ENCODE results near the gene TAOK1. TPM values are rescaled to one million over a fixed set of nuclear protein-coding genes. Genes with fewer than 3 reads are reported as not detected.
"Not testable (repeated sequence)": the region's sequence is repeated elsewhere in the genome, so short reads cannot be mapped to it uniquely, and the experiment has no call there.

The TAOK1 gene
- total RNA-seq = 10 to 100 TPM; 71.2 to 72.0 TPM
- polyA plus RNA-seq = 1 to 10 TPM; 3.9 to 4.1 TPM

- peak within 1 kb of the TSS; percentile 94 to 99 (median 96) for H3K4me3 Mint-ChIP-seq
- no peaks in the 10 kb centered on the region for H3K27me3 Mint-ChIP-seq
- no peaks in the 10 kb centered on the region for H3K9me3 ChIP-seq (ENCODE audit: control insufficient read depth in 1 of 2, low read length in 2 of 2)
- peak within 1 kb of the TSS; percentile 93 for H3K27ac ChIP-seq (ENCODE audit: low read depth, low read length)
- H3K27ac Mint-ChIP-seq = peak within 1 kb of the TSS; percentile 94 to 98 (median 97)
- H3K9me3 Mint-ChIP-seq = peaks cover 0 to 2% (median 0%) of the 10 kb centered on the region in 8 donors
- peak within 1 kb of the TSS; percentile 89 to 98 for H3K4me3 ChIP-seq (ENCODE audit: low read length in 2 of 2)
- intact Hi-C loops (cut with micrococcal nuclease) = loop anchor here (1.0 to 2.0 kb wide), 4 partner anchors 20 to 541 kb away; partner anchors contain the start of genes NUFIP2, SSH2 and TP53I13
- H3K36me3 ChIP-seq (ENCODE audit: insufficient read depth, low read length) = no peaks in the 10 kb centered on the region
- ChIA-PET CTCF (ENCODE audit: partially characterized antibody) (interaction anchor here (0.6 to 1.4 kb wide), 2 partner anchors 20 to 202 kb away, joined by 3 to 6 read pairs; no protein-coding TSS in a partner anchor), POLR2A (ENCODE audit: partially characterized antibody) (interaction anchor here (0.8 to 2.6 kb wide), 7 partner anchors 9 to 439 kb away, joined by 3 to 18 read pairs (median 4); partner anchors contain the start of genes ABHD15, PHF12 and TP53I13)
- H3K4me1 Mint-ChIP-seq = peaks cover 31 to 50% (median 40%) of the 10 kb centered on the region in 4 donors
- H3K4me1 ChIP-seq (ENCODE audit: insufficient read depth, low read length) = peaks cover 45% of the 10 kb centered on the region
- peak; percentile 96 to 98 (median 97) for DNase-seq
- no peaks in the 10 kb centered on the region for H3K27me3 ChIP-seq (ENCODE audit: insufficient read depth, low read length)
- H3K36me3 Mint-ChIP-seq = peaks cover 3 to 16% of the 10 kb centered on the region in 2 donors
These were observed at the start of gene TAOK1 for GRCh38 chr17:29389982-29390850. TAOK1 (plus strand) TSS chr17:29390363; CDS start chr17:29451549, 61,186 bp downstream.

- no peak overlapping the region for H3K4me3 Mint-ChIP-seq
- Histone ChIP-seq H3K9me3 (ENCODE audit: control insufficient read depth in 1 of 2, low read length in 2 of 2) (no peaks in the 10 kb centered on the region), H3K27me3 (ENCODE audit: insufficient read depth, low read length) (no peaks in the 10 kb centered on the region), H3K4me1 (ENCODE audit: insufficient read depth, low read length) (no peaks in the 10 kb centered on the region), H3K4me3 (ENCODE audit: low read length in 2 of 2) (no peak overlapping the region), H3K36me3 (ENCODE audit: insufficient read depth, low read length) (no peaks in the 10 kb centered on the region), H3K27ac (ENCODE audit: low read depth, low read length) (no peak overlapping the region)
- ChIA-PET POLR2A (ENCODE audit: partially characterized antibody) (no interaction called here), CTCF (ENCODE audit: partially characterized antibody) (no interaction called here)
- intact Hi-C loops (cut with micrococcal nuclease) = no loop called here
- H3K27ac Mint-ChIP-seq = no peak overlapping the region
- H3K4me1 Mint-ChIP-seq = peaks cover 0 to 3% (median 0%) of the 10 kb centered on the region in 4 donors
- H3K27me3 Mint-ChIP-seq = peaks cover 4 to 10% of the 10 kb centered on the region in 2 donors
- DNase-seq = no peak
- H3K36me3 Mint-ChIP-seq = no peaks in the 10 kb centered on the region
- H3K9me3 Mint-ChIP-seq = peaks cover 0 to 5% (median 0%) of the 10 kb centered on the region in 8 donors
These were observed 48.4 kb upstream of the TAOK1 start for GRCh38 chr17:29341726-29342125.

DNA sequence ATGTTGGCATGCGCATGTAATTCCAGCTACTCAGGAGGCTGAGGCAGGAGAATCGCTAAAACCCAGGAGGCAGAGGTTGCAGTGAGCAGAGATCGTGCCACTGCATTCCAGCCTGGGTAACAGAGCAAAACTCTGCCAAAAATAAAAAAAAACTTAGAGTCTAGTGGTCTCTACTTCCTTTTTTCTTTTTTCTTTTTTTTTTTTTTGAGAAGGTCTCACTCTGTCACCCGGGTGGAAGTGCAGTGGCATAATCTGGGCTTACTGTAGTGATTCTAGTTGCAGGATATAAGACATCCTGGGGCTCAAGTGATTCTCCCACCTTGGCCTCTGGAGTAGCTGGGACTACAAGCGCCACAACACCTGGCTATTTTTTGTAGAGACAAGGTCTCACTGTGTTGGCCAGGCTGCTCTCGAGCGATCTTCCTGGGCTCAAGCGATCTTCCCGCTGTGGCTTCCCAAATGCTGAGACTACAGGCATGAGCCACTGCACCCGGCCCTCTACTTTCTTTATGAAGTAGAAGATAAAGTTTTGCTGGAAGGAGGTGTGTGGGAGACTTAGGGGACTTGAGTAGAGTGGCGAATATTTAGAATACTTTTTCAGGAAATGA is 47.9 kb upstream of the TAOK1 start:
- no peak overlapping the region for H3K4me3 Mint-ChIP-seq
- H3K27ac Mint-ChIP-seq = no peak overlapping the region
- POLR2A ChIA-PET (ENCODE audit: partially characterized antibody) = no interaction called here
- intact Hi-C loops (cut with micrococcal nuclease) = no loop called here
- peaks cover 0 to 3% (median 0%) of the 10 kb centered on the region in 4 donors for H3K4me1 Mint-ChIP-seq
- peaks cover 4 to 10% of the 10 kb centered on the region in 2 donors for H3K27me3 Mint-ChIP-seq
- no peak for DNase-seq
- no peaks in the 10 kb centered on the region for H3K36me3 Mint-ChIP-seq
- H3K27me3 ChIP-seq (ENCODE audit: insufficient read depth, low read length) = no peaks in the 10 kb centered on the region
- H3K9me3 ChIP-seq (ENCODE audit: control insufficient read depth in 1 of 2, low read length in 2 of 2) = no peaks in the 10 kb centered on the region
- H3K4me3 ChIP-seq (ENCODE audit: low read length in 2 of 2) = no peak overlapping the region
- H3K36me3 ChIP-seq (ENCODE audit: insufficient read depth, low read length) = no peaks in the 10 kb centered on the region
- CTCF ChIA-PET (ENCODE audit: partially characterized antibody) = no interaction called here
- H3K9me3 Mint-ChIP-seq = peaks cover 0 to 5% (median 0%) of the 10 kb centered on the region in 8 donors
- no peaks in the 10 kb centered on the region for H3K4me1 ChIP-seq (ENCODE audit: insufficient read depth, low read length)
- H3K27ac ChIP-seq (ENCODE audit: low read depth, low read length) = no peak overlapping the region

DNA sequence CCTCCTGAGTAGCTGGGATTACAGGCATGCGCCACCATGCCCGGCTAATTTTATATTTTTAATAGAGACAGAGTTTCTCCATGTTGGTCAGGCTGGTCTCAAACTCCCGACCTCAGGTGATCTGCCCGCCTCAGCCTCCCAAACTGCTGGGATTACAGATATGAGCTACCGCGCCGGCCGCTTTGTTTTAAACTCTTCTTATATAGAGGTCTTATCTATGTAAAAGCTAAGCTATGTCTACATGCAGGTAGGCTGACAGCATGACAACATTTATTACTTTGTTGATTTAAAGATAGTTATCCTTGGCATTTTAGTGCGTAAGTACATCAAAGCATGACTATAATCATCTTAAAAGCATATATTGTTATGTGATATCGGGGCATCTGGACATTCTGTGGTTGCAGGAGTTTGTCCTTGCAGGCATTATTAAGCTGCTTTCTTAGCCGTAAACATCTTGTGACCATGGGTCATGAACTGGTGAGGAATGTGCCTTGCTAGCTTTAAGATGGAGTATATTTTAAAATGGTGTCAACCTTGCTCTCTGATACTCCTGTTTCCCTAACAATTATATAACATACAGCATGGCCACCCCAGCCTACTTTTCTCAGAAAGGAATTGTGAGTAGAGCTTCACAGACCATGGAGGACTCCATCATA is 45.8 kb upstream of the TAOK1 start:
- Histone ChIP-seq H3K27ac (ENCODE audit: low read depth, low read length) (no peak overlapping the region), H3K4me1 (ENCODE audit: insufficient read depth, low read length) (no peaks in the 10 kb centered on the region), H3K9me3 (ENCODE audit: control insufficient read depth in 1 of 2, low read length in 2 of 2) (no peaks in the 10 kb centered on the region), H3K36me3 (ENCODE audit: insufficient read depth, low read length) (no peaks in the 10 kb centered on the region), H3K27me3 (ENCODE audit: insufficient read depth, low read length) (no peaks in the 10 kb centered on the region), H3K4me3 (ENCODE audit: low read length in 2 of 2) (no peak overlapping the region)
- H3K27me3 Mint-ChIP-seq = peaks cover 4 to 8% of the 10 kb centered on the region in 2 donors
- no peak overlapping the region for H3K27ac Mint-ChIP-seq
- no peak for DNase-seq
- POLR2A ChIA-PET (ENCODE audit: partially characterized antibody) = no interaction called here
- H3K9me3 Mint-ChIP-seq = peaks cover 0 to 5% (median 0%) of the 10 kb centered on the region in 8 donors
- peaks cover 0 to 3% (median 1%) of the 10 kb centered on the region in 4 donors for H3K4me1 Mint-ChIP-seq
- CTCF ChIA-PET (ENCODE audit: partially characterized antibody) = interaction anchor here (0.9 kb wide), 1 partner anchor 26 kb away, joined by 4 read pairs; no protein-coding TSS in a partner anchor
- intact Hi-C loops (cut with micrococcal nuclease) = no loop called here
- H3K36me3 Mint-ChIP-seq = no peaks in the 10 kb centered on the region
- no peak overlapping the region for H3K4me3 Mint-ChIP-seq

GRCh38 chr17:29345066-29345465 is 45.1 kb upstream of the TAOK1 start:
- intact Hi-C loops (cut with micrococcal nuclease) = no loop called here
- Histone ChIP-seq H3K4me1 (ENCODE audit: insufficient read depth, low read length) (no peaks in the 10 kb centered on the region), H3K36me3 (ENCODE audit: insufficient read depth, low read length) (no peaks in the 10 kb centered on the region), H3K4me3 (ENCODE audit: low read length in 2 of 2) (no peak overlapping the region), H3K27ac (ENCODE audit: low read depth, low read length) (no peak overlapping the region), H3K9me3 (ENCODE audit: control insufficient read depth in 1 of 2, low read length in 2 of 2) (no peaks in the 10 kb centered on the region), H3K27me3 (ENCODE audit: insufficient read depth, low read length) (no peaks in the 10 kb centered on the region)
- no peaks in the 10 kb centered on the region for H3K36me3 Mint-ChIP-seq
- H3K4me1 Mint-ChIP-seq = peaks cover 0 to 3% (median 1%) of the 10 kb centered on the region in 4 donors
- H3K27ac Mint-ChIP-seq = no peak overlapping the region
- H3K27me3 Mint-ChIP-seq = peaks cover 4 to 10% of the 10 kb centered on the region in 2 donors
- DNase-seq = no peak
- H3K4me3 Mint-ChIP-seq = no peak overlapping the region
- POLR2A ChIA-PET (ENCODE audit: partially characterized antibody) = no interaction called here
- CTCF ChIA-PET (ENCODE audit: partially characterized antibody) = interaction anchor here (1.2 kb wide), 1 partner anchor 10 kb away, joined by 4 read pairs; no protein-coding TSS in a partner anchor
- peaks cover 0 to 5% (median 0%) of the 10 kb centered on the region in 8 donors for H3K9me3 Mint-ChIP-seq

GRCh38 chr17:29345470-29345869 is 44.7 kb upstream of the TAOK1 start:
- POLR2A ChIA-PET (ENCODE audit: partially characterized antibody); DNase-seq; H3K27me3 ChIP-seq (ENCODE audit: insufficient read depth, low read length); intact Hi-C loops (cut with micrococcal nuclease); H3K9me3 ChIP-seq (ENCODE audit: control insufficient read depth in 1 of 2, low read length in 2 of 2); H3K27ac ChIP-seq (ENCODE audit: low read depth, low read length); H3K4me3 ChIP-seq (ENCODE audit: low read length in 2 of 2); H3K4me3 Mint-ChIP-seq; H3K36me3 Mint-ChIP-seq; H3K27me3 Mint-ChIP-seq; H3K4me1 ChIP-seq (ENCODE audit: insufficient read depth, low read length); H3K36me3 ChIP-seq (ENCODE audit: insufficient read depth, low read length); H3K27ac Mint-ChIP-seq; H3K9me3 Mint-ChIP-seq; H3K4me1 Mint-ChIP-seq: not testable (repeated sequence)
- CTCF ChIA-PET (ENCODE audit: partially characterized antibody) = interaction anchor here (1.1 to 1.2 kb wide), 2 partner anchors 10 to 25 kb away, joined by 3 to 4 read pairs; no protein-coding TSS in a partner anchor

Measured in CD4-positive, alpha-beta memory T cell (primary cell).